ENCODE data around the gene SORCS3.

SORCS3 gene

DNA sequence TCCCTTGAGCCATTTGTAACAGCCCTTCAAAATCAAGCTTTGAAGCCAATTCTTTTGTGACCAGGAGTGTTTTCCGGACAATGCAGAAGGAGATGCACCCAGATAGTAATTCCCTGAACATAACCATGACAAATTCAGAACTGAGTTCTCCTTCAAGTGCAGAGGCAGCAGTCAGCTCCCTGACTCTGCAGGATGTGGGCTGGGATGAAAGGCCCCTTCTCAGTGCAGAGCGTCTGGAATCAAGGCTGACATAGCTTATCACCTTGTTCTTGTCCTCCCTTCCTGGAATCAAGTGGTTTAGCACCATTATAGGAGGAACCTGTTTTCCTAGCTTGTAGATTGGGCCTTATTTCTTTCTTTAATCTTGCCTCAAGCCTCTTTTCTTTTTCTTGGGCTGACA lies 143.4 kb downstream of the SORCS3 start:
- Histone ChIP-seq H3K36me3 (ENCODE audit: insufficient read depth, low read length) (no peaks in the 10 kb centered on the region), H3K4me3 (ENCODE audit: low read length, poor library complexity, severe bottlenecking) (no peak overlapping the region), H3K9me2 (replicated peaks; ENCODE audit: low read depth, low read length) (no peaks in the 10 kb centered on the region), H3K79me2 (ENCODE audit: insufficient read depth, low read length) (no peaks in the 10 kb centered on the region), H3K4me1 (ENCODE audit: insufficient read depth, low read length, poor library complexity, severe bottlenecking) (no peaks in the 10 kb centered on the region), H3K9ac (ENCODE audit: low read depth, low read length, poor library complexity, severe bottlenecking) (no peak overlapping the region), H2AFZ (ENCODE audit: low read length) (no peak overlapping the region), H3K27me3 (ENCODE audit: insufficient read depth, low read length, poor library complexity, severe bottlenecking) (no peaks in the 10 kb centered on the region), H4K20me1 (ENCODE audit: insufficient read depth, low read length, poor library complexity, severe bottlenecking) (no peaks in the 10 kb centered on the region), H3K9me3 (ENCODE audit: insufficient read depth, low read depth, low read length) (no peaks in the 10 kb centered on the region), H3F3A (ENCODE audit: low read depth) (no peaks in the 10 kb centered on the region), H3K4me2 (ENCODE audit: low read depth, low read length, poor library complexity, severe bottlenecking) (no peak overlapping the region)
- TF ChIP-seq, protein P1, sequence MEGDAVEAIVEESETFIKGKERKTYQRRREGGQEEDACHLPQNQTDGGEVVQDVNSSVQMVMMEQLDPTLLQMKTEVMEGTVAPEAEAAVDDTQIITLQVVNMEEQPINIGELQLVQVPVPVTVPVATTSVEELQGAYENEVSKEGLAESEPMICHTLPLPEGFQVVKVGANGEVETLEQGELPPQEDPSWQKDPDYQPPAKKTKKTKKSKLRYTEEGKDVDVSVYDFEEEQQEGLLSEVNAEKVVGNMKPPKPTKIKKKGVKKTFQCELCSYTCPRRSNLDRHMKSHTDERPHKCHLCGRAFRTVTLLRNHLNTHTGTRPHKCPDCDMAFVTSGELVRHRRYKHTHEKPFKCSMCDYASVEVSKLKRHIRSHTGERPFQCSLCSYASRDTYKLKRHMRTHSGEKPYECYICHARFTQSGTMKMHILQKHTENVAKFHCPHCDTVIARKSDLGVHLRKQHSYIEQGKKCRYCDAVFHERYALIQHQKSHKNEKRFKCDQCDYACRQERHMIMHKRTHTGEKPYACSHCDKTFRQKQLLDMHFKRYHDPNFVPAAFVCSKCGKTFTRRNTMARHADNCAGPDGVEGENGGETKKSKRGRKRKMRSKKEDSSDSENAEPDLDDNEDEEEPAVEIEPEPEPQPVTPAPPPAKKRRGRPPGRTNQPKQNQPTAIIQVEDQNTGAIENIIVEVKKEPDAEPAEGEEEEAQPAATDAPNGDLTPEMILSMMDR (conservative IDR thresholded peaks at IDR 0.05; ENCODE audit: low read length) = no peak
- TF ChIP-seq EZH2phosphoT487 (IDR thresholded peaks at IDR 0.05; ENCODE audit: borderline replicate concordance) = no peak

DNA sequence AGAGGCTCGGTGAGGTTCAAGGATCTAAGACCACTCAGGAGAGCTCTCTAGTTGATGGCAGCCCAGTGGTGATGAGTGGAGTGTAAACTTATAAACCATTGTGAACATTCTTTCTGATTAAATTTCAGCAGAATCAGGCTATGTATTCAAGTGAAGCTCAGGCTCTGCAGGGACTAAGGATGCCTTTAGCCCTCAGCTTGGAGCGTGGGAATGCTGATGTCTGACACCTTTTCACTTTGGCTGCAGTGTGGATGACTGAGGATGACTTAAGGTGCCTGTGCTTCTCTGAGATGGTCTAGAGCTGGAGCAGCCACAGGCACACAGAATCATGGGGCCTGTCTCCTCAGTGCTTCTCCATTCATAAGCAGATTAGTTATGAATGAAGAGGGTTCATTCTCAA lies 150.4 kb downstream of the SORCS3 start:
- no peaks in the 10 kb centered on the region for H3K79me2 ChIP-seq (ENCODE audit: insufficient read depth, low read length)
- TF ChIP-seq, protein P1 (conservative IDR thresholded peaks at IDR 0.05; ENCODE audit: low read length) = no peak
- no peak for TF ChIP-seq EZH2phosphoT487 (IDR thresholded peaks at IDR 0.05; ENCODE audit: borderline replicate concordance)
- no peaks in the 10 kb centered on the region for H3K9me3 ChIP-seq (ENCODE audit: insufficient read depth, low read depth, low read length)
- H3K36me3 ChIP-seq (ENCODE audit: insufficient read depth, low read length) = no peaks in the 10 kb centered on the region
- H3F3A ChIP-seq (ENCODE audit: low read depth) = no peaks in the 10 kb centered on the region
- no peaks in the 10 kb centered on the region for H3K27me3 ChIP-seq (ENCODE audit: insufficient read depth, low read length, poor library complexity, severe bottlenecking)
- H4K20me1 ChIP-seq (ENCODE audit: insufficient read depth, low read length, poor library complexity, severe bottlenecking) = no peaks in the 10 kb centered on the region
- H3K9me2 ChIP-seq (replicated peaks; ENCODE audit: low read depth, low read length) = no peaks in the 10 kb centered on the region
- H3K4me2 ChIP-seq (ENCODE audit: low read depth, low read length, poor library complexity, severe bottlenecking) = no peak overlapping the region
- H3K4me1 ChIP-seq (ENCODE audit: insufficient read depth, low read length, poor library complexity, severe bottlenecking) = no peaks in the 10 kb centered on the region
- no peak overlapping the region for H3K4me3 ChIP-seq (ENCODE audit: low read length, poor library complexity, severe bottlenecking)
- no peak overlapping the region for H2AFZ ChIP-seq (ENCODE audit: low read length)
- H3K9ac ChIP-seq (ENCODE audit: low read depth, low read length, poor library complexity, severe bottlenecking) = no peak overlapping the region

DNA sequence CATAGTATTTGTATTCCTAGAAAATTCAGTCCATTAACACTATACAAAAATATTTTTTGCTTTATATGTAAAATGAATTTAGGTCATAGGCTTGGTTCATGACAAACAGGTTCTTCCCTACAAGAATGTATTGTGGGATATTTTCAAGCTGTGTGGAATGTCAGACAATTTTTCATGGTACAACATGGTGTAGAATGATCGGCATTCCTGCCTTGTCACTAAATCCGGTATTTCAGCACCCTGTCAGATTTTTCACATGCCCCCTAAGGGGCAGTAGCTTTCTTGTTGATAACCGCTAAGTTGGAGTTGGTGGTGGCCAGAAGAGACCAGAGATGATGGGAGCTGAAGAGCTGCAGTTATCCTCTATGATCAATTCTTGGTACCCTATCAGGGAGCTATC lies 154.3 kb downstream of the SORCS3 start:
- H3K9me2 ChIP-seq (replicated peaks; ENCODE audit: low read depth, low read length) = no peaks in the 10 kb centered on the region
- H3K27me3 ChIP-seq (ENCODE audit: insufficient read depth, low read length, poor library complexity, severe bottlenecking) = no peaks in the 10 kb centered on the region
- H2AFZ ChIP-seq (ENCODE audit: low read length) = no peak overlapping the region
- no peaks in the 10 kb centered on the region for H3K79me2 ChIP-seq (ENCODE audit: insufficient read depth, low read length)
- H3K4me2 ChIP-seq (ENCODE audit: low read depth, low read length, poor library complexity, severe bottlenecking) = no peak overlapping the region
- no peaks in the 10 kb centered on the region for H4K20me1 ChIP-seq (ENCODE audit: insufficient read depth, low read length, poor library complexity, severe bottlenecking)
- H3K9ac ChIP-seq (ENCODE audit: low read depth, low read length, poor library complexity, severe bottlenecking) = no peak overlapping the region
- no peaks in the 10 kb centered on the region for H3K36me3 ChIP-seq (ENCODE audit: insufficient read depth, low read length)
- no peaks in the 10 kb centered on the region for H3K4me1 ChIP-seq (ENCODE audit: insufficient read depth, low read length, poor library complexity, severe bottlenecking)
- H3F3A ChIP-seq (ENCODE audit: low read depth) = no peaks in the 10 kb centered on the region
- H3K9me3 ChIP-seq (ENCODE audit: insufficient read depth, low read depth, low read length) = no peaks in the 10 kb centered on the region
- TF ChIP-seq, protein P1 (conservative IDR thresholded peaks at IDR 0.05; ENCODE audit: low read length) = no peak
- no peak for TF ChIP-seq EZH2phosphoT487 (IDR thresholded peaks at IDR 0.05; ENCODE audit: borderline replicate concordance)
- no peak overlapping the region for H3K4me3 ChIP-seq (ENCODE audit: low read length, poor library complexity, severe bottlenecking)

Data from Loucy (cell line).